Neuronal stem cell (in vitro differentiated cells): Measurements from ENCODE around the gene OTOG.
A peak's percentile ranks its signal among the peaks of the same experiment; 100 is the strongest.

Experiments used
- DNase-seq: peaks from one replicate; pipeline ENCODE4 v3.0.0-alpha.2; 2013; ENCODE audit warnings: low spot score
- H2AFZ ChIP-seq: one replicate; pipeline ENCODE4 v1.6.1; 2013; ENCODE audit warnings: mild to moderate bottlenecking, low read length, inconsistent platforms
- H2AK5ac ChIP-seq: 2 replicates; pipeline ENCODE4 v1.6.1; 2013; ENCODE audit warnings: low read depth, mild to moderate bottlenecking, inconsistent platforms, low read length, moderate library complexity, mixed read lengths
- H2BK120ac ChIP-seq: 2 replicates; pipeline ENCODE4 v1.6.1; 2013; ENCODE audit warnings: low read depth, mild to moderate bottlenecking, inconsistent platforms, low read length, moderate library complexity, mixed read lengths
- H2BK12ac ChIP-seq: one replicate; pipeline ENCODE4 v1.6.1; 2013; ENCODE audit warnings: low read length, inconsistent platforms
- H2BK15ac ChIP-seq: 2 replicates; pipeline ENCODE4 v1.6.1; 2013; ENCODE audit warnings: mild to moderate bottlenecking, low read length, inconsistent platforms, mixed read lengths
- H2BK5ac ChIP-seq: one replicate; pipeline ENCODE4 v1.6.1; 2013; ENCODE audit warnings: inconsistent platforms, mild to moderate bottlenecking, low read length, moderate library complexity
- H3K14ac ChIP-seq: one replicate; pipeline ENCODE4 v1.6.1; 2013; ENCODE audit warnings: low read length, inconsistent platforms
- H3K18ac ChIP-seq: 2 replicates; pipeline ENCODE4 v1.6.1; 2013; ENCODE audit warnings: low read length, inconsistent platforms
- H3K23ac ChIP-seq: 2 replicates; pipeline ENCODE4 v1.6.1; 2013; ENCODE audit warnings: low read depth, mild to moderate bottlenecking, mixed read lengths, low read length, inconsistent platforms; ENCODE audit not compliant: poor library complexity
- H3K27ac ChIP-seq: replicated peaks from 3 replicates; pipeline ENCODE4 v1.5.1; 2013; ENCODE audit warnings: low read length, inconsistent platforms
- H3K27me3 ChIP-seq, 3 experiments: 2 replicates each; pipeline ENCODE4 v1.6.1; 2013; ENCODE audit warnings: low read length in 3 of 3, mild to moderate bottlenecking in 2 of 3, inconsistent platforms in 1 of 3, low read depth in 1 of 3, mixed read lengths in 1 of 3, moderate library complexity in 1 of 3; ENCODE audit not compliant: control insufficient read depth in 3 of 3, insufficient read depth in 3 of 3
- H3K36me3 ChIP-seq, 2 donors: replicated peaks in 1 of 2; 2 replicates each; pipeline ENCODE4 v1.6.1; 2013; ENCODE audit warnings: low read length in 2 of 2; ENCODE audit not compliant: control insufficient read depth in 2 of 2, insufficient read depth in 2 of 2
- H3K4ac ChIP-seq: 2 replicates; pipeline ENCODE4 v1.6.1; 2013; ENCODE audit warnings: inconsistent platforms, mild to moderate bottlenecking, low read length, moderate library complexity
- H3K4me1 ChIP-seq, 2 donors: 1 replicate in 1 of 2; 2 replicates in 1 of 2; pipeline ENCODE4 v1.6.1; 2013; ENCODE audit warnings: low read length in 2 of 2, low read depth in 1 of 2; ENCODE audit not compliant: control insufficient read depth in 2 of 2, insufficient read depth in 1 of 2
- H3K4me2 ChIP-seq: one replicate; pipeline ENCODE4 v1.6.1; 2013; ENCODE audit warnings: mild to moderate bottlenecking, low read length, inconsistent platforms; ENCODE audit not compliant: insufficient read depth, poor library complexity, severe bottlenecking
- H3K4me3 ChIP-seq, 2 donors: 2 replicates each; pipeline ENCODE4 v1.5.1; 2013; ENCODE audit warnings: low read length in 2 of 2, mild to moderate bottlenecking in 2 of 2, inconsistent platforms in 1 of 2, moderate library complexity in 1 of 2
- H3K79me1 ChIP-seq: one replicate; pipeline ENCODE4 v1.6.1; 2013; ENCODE audit warnings: low read depth, mild to moderate bottlenecking, inconsistent platforms, low read length, moderate library complexity
- H3K9ac ChIP-seq: one replicate; pipeline ENCODE4 v1.6.1; 2013; ENCODE audit warnings: mild to moderate bottlenecking, low read depth, low read length, inconsistent platforms; ENCODE audit not compliant: poor library complexity
- H3K9me3 ChIP-seq, 2 donors: replicated peaks in 1 of 2; 2 replicates each; pipeline versions ENCODE3 to v1.6.1; 2013; ENCODE audit warnings: low read length in 2 of 2, mild to moderate bottlenecking in 2 of 2, inconsistent platforms in 1 of 2, low read depth in 1 of 2, mixed read lengths in 1 of 2, moderate library complexity in 1 of 2; ENCODE audit not compliant: control insufficient read depth in 2 of 2, insufficient read depth in 1 of 2
- H4K8ac ChIP-seq: one replicate; pipeline ENCODE4 v1.6.1; 2013; ENCODE audit warnings: low read depth, mild to moderate bottlenecking, inconsistent platforms, low read length, moderate library complexity
- H4K91ac ChIP-seq: one replicate; pipeline ENCODE4 v1.6.1; 2013; ENCODE audit warnings: low read length, low read depth, mild to moderate bottlenecking, inconsistent platforms; ENCODE audit not compliant: poor library complexity
- WGBS, 2 donors: extraction: QIAGEN DNeasy Blood & Tissue Kit; methylation state at CpG; one replicate each; pipeline ENCODE4 v1.1.7; 2013; ENCODE audit warnings: missing lambda C conversion rate in 2 of 2, mixed read lengths in 1 of 2; ENCODE audit not compliant: insufficient read length in 2 of 2, insufficient replicate concordance in 1 of 2; ENCODE audit errors: extremely low coverage in 2 of 2; 5-methylcytosine and 5-hydroxymethylcytosine counted together

Gene OTOG

GRCh38 chr11:17547932-17548331 lies 873 bp downstream of the OTOG start:
- Histone ChIP-seq H2BK5ac (no peak overlapping the region), H3K4me3 (no peak overlapping the region)
- no CpG with 5 or more reads among the region's 9 CpGs for WGBS, 2 donors

GRCh38 chr11:17548444-17548843 lies 1.4 kb downstream of the OTOG start:
- Histone ChIP-seq H3K4ac (no peak overlapping the region), H3K79me1 (no peaks in the 10 kb centered on the region), H3K4me2 (no peak overlapping the region), H3K18ac (no peak overlapping the region), H2AK5ac (no peak overlapping the region), H2BK15ac (no peak overlapping the region), H3K4me3 (no peak overlapping the region), H3K9ac (no peak overlapping the region), H2BK120ac (no peak overlapping the region), H4K91ac (no peak overlapping the region), H2BK12ac (no peak overlapping the region), H3K14ac (no peak overlapping the region), H3K27me3 (peaks cover 0 to 36% (median 9%) of the 10 kb centered on the region in 3 experiments), H3K4me1 (peaks cover 0 to 14% of the 10 kb centered on the region in 2 donors), H3K27ac (no peak overlapping the region), H3K23ac (no peak overlapping the region), H4K8ac (no peak overlapping the region), H3K9me3 (no peaks in the 10 kb centered on the region), H2BK5ac (no peak overlapping the region), H3K36me3 (no peaks in the 10 kb centered on the region), H2AFZ (no peak overlapping the region)
- no peak for DNase-seq
- no CpG with 5 or more reads among the region's 6 CpGs for WGBS, 2 donors

More at GRCh38 chr11:17547932-17548331, 873 bp downstream of the OTOG start:
- Histone ChIP-seq H2AK5ac (no peak overlapping the region), H3K9ac (no peak overlapping the region), H3K27ac (no peak overlapping the region), H3K27me3 (peaks cover 0 to 36% (median 12%) of the 10 kb centered on the region in 3 experiments), H2BK15ac (peak overlapping the region; percentile 95), H3K4ac (no peak overlapping the region), H2BK12ac (no peak overlapping the region), H3K36me3 (no peaks in the 10 kb centered on the region), H3K79me1 (no peaks in the 10 kb centered on the region), H2BK120ac (no peak overlapping the region), H3K9me3 (no peaks in the 10 kb centered on the region), H3K4me2 (no peak overlapping the region), H3K14ac (no peak overlapping the region), H2AFZ (no peak overlapping the region), H3K23ac (no peak overlapping the region), H4K91ac (no peak overlapping the region), H3K18ac (peak overlapping the region; percentile 31), H4K8ac (no peak overlapping the region), H3K4me1 (peaks cover 0 to 14% of the 10 kb centered on the region in 2 donors)
- DNase-seq = no peak

- Histone ChIP-seq H2BK15ac (peak overlapping the region; percentile 41), H3K4me1 (peaks cover 0 to 14% of the 10 kb centered on the region in 2 donors), H3K27me3 (peaks cover 0 to 24% (median 0%) of the 10 kb centered on the region in 3 experiments), H2AK5ac (no peak overlapping the region), H2BK120ac (no peak overlapping the region), H2BK5ac (no peak overlapping the region), H3K27ac (no peak overlapping the region), H3K14ac (no peak overlapping the region), H3K9ac (no peak overlapping the region), H3K36me3 (no peaks in the 10 kb centered on the region), H3K4me3 (no peak overlapping the region), H4K8ac (no peak overlapping the region), H3K23ac (no peak overlapping the region), H2AFZ (no peak overlapping the region), H4K91ac (no peak overlapping the region), H2BK12ac (no peak overlapping the region), H3K79me1 (no peaks in the 10 kb centered on the region), H3K18ac (no peak overlapping the region), H3K4ac (no peak overlapping the region), H3K9me3 (no peaks in the 10 kb centered on the region), H3K4me2 (no peak overlapping the region)
- no peak for DNase-seq
- WGBS, 2 donors = no CpG with 5 or more reads among the region's 12 CpGs
These were observed 3.6 kb downstream of the OTOG start for GRCh38 chr11:17550450-17551346.

- Histone ChIP-seq H4K91ac (no peak overlapping the region), H4K8ac (no peak overlapping the region), H3K4me3 (no peak overlapping the region), H3K18ac (peak overlapping the region; percentile 90), H3K4ac (no peak overlapping the region), H3K79me1 (no peaks in the 10 kb centered on the region), H3K4me2 (no peak overlapping the region), H2BK120ac (no peak overlapping the region), H2AFZ (no peak overlapping the region), H3K23ac (no peak overlapping the region), H2BK12ac (no peak overlapping the region), H3K9ac (no peak overlapping the region), H3K14ac (no peak overlapping the region), H3K27ac (no peak overlapping the region), H2BK5ac (no peak overlapping the region), H2BK15ac (peak overlapping the region; percentile 19), H3K36me3 (no peaks in the 10 kb centered on the region), H3K27me3 (peaks cover 0 to 17% (median 0%) of the 10 kb centered on the region in 3 experiments), H3K9me3 (no peaks in the 10 kb centered on the region), H2AK5ac (peak overlapping the region; percentile 3), H3K4me1 (peaks cover 0 to 14% of the 10 kb centered on the region in 2 donors)
- no CpG with 5 or more reads among the region's 7 CpGs for WGBS, 2 donors
- DNase-seq = no peak
These were observed 4.4 kb downstream of the OTOG start for GRCh38 chr11:17551347-17552040.
